Stimulated activated CD4-positive, alpha-beta T cell treated with anti-CD3 and anti-CD28 coated beads, Interleukin-2, amount 100 ng/mL, for 48 hours (primary cell): ENCODE results near the gene ALG12.

Experiments used
- DNase-seq, 2 donors: peaks; one replicate each; pipeline ENCODE4 v3.0.0-alpha.2; 2020

The ALG12 gene

DNA sequence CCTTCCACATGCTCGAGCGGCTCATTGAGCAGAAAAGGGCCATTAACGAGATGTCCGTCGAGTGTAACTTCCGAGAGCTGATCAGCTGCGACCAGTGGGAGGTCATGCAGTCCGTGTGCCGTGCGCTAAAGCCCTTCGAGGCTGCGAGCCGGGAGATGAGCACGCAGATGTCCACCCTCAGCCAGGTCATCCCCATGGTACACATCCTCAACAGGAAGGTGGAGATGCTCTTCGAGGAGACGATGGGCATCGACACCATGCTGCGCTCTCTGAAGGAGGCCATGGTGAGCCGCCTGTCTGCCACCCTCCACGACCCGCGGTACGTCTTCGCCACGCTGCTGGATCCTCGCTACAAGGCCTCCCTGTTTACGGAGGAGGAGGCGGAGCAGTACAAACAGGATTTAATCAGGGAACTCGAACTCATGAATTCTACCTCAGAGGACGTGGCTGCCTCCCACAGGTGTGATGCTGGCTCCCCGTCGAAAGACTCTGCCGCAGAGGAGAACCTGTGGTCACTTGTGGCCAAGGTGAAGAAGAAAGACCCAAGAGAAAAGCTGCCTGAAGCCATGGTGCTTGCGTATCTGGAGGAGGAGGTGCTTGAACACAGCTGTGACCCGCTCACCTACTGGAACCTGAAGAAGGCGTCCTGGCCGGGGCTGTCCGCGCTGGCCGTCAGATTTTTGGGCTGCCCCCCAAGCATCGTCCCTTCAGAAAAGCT lies 31.7 kb downstream of the ALG12 start:
- no peak for DNase-seq

DNA sequence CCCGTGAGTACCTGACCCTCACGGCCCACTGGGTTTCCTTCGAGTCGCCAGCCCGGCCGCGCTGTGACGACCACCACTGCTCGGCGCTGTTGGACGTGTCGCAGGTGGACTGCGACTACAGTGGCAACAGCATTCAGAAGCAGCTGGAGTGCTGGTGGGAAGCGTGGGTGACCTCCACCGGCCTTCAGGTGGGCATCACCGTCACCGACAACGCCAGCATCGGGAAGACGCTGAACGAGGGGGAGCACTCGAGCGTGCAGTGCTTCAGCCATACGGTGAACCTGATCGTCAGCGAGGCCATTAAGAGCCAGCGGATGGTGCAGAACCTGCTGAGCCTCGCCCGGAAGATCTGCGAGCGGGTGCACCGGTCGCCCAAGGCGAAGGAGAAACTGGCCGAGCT lies 32.4 kb downstream of the ALG12 start:
- no peak for DNase-seq

DNA sequence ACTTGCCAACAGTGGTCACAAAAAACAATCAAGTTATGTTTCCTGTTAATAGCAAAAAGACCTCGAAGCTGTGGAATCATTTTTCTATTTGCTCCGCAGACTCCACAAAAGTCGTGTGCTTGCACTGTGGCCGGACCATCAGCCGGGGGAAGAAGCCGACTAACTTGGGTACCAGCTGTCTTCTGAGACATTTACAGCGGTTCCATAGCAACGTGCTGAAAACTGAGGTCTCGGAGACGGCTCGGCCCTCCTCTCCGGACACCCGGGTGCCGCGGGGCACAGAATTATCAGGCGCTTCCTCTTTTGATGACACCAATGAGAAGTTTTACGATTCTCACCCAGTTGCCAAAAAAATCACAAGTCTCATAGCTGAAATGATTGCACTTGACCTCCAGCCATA lies 33.0 kb downstream of the ALG12 start:
- no peak for DNase-seq

DNA sequence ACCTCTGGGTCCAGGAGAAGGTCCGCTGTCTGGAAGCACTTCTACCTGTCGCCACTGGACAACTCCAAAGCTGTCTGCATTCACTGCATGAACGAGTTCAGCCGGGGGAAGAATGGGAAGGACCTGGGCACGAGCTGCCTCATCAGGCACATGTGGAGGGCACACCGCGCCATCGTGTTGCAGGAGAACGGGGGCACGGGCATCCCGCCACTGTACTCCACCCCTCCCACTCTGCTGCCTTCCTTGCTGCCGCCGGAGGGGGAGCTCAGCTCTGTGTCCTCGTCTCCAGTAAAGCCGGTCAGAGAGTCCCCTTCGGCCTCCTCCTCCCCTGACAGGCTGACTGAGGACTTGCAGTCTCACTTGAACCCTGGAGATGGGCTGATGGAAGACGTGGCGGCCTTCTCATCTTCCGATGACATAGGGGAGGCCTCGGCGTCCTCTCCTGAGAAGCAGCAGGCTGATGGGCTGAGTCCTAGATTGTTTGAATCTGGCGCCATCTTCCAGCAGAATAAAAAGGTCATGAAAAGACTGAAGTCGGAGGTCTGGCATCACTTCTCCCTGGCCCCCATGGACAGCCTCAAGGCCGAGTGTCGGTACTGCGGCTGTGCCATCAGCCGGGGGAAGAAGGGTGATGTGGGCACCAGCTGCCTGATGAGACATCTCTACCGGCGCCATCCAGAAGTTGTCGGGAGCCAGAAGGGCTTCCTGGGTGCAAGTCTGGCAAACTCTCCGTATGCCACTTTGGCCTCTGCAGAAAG lies 33.6 kb downstream of the ALG12 start:
- no peak for DNase-seq

DNA sequence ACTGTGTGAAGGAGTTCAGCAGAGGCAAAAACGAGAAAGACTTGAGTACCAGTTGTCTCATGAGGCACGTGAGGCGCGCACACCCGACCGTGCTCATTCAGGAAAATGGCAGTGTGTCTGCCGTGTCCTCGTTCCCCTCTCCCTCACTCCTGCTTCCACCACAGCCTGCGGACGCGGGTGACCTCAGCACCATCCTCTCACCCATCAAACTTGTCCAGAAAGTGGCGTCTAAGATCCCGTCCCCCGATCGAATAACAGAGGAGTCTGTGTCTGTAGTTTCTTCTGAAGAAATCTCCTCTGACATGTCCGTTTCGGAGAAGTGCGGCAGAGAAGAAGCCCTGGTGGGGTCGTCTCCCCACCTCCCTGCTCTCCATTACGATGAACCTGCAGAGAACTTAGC lies 34.2 kb downstream of the ALG12 start:
- DNase-seq = no peak

DNA sequence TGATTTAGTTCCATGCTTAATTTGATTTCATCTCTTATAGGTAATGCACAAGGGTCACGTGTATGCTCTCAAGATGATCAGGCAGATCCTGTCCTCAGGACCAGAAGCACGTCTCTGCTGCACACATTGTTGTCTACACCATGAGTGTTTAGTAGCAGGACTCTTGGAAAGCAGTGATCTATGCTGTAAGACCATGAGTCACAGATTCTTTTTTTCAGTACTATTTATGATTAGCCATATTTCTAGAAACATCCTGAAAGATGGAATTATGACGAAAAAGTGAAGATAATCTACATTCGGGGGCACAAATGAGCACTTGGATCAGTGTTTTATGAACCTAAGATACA lies 35.0 kb downstream of the ALG12 start:
- DNase-seq = no peak

DNA sequence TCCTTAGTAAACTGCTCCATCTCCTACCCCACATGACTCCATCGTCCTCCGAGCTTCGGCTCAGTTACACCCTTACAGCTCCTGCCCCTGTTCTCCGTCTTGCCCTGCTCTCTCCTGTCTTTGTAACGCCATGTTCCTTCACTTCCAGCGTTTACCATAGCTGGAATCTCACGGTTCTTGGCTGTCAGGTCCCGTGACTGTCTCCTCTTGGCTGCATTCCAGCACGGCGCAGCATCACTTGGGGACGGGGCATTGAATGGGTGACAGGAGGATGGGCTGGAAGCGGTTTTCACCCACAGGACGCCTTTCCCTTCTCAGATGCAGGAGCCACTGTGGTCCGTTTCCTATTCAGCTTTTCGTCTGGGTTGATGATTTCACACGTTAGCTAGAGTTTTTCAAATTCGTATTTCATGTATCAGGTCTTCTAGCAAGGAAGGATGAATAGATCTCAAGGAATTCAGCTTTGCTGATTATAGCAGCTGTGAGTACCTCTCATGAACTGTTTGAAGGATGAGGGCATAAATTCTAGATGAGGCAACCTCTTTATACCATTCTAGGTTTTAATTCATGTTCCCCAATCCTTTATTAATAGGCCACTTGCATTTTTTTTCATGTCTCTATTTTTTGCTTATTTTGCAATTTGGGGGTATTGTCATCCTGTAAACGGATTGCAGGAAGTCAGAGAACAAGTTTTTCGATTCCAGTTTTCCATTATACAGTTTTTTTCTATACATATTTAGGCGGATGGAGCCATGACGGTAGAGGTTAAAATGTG lies 35.5 kb downstream of the ALG12 start:
- DNase-seq = no peak

DNA sequence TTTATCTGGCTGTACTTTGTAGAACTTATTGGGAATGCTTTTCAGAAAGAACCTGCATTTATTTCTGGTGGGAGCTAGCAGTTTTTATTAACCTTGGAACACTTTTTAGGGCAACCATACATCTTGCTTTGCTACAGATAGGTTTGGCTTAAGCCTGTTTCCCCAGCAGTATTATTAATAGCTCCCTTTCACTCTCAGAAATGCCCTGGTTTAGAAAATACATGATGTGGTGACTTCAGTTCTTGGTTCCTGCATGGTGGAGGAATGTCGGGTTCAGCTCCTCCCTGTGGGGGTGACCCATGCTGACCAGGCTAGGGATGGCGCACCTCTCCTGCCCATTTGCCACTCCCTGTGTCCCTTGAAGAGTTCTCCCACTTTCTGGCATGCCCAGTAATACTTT lies 36.4 kb downstream of the ALG12 start:
- DNase-seq = no peak

DNA sequence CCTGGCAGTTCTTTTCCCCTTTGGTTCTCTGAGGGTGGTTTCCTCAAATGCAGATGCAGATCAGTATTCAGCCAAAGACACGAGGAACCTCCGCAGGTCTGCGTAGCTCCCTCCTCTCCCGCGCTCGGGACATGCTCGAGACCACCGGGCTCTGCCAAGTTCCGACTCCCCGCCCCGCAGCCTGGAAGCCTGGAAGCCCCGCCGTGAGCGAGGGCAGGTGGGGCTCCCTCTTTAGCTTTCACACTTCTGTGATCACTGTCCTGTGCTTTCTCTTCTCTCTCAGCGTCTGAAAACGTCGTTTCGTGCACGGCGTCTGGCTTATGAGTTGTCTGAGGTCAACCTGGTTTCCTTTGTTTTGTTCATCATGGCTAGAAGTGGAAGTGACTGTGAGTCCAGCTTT lies 38.0 kb downstream of the ALG12 start:
- no peak for DNase-seq

DNA sequence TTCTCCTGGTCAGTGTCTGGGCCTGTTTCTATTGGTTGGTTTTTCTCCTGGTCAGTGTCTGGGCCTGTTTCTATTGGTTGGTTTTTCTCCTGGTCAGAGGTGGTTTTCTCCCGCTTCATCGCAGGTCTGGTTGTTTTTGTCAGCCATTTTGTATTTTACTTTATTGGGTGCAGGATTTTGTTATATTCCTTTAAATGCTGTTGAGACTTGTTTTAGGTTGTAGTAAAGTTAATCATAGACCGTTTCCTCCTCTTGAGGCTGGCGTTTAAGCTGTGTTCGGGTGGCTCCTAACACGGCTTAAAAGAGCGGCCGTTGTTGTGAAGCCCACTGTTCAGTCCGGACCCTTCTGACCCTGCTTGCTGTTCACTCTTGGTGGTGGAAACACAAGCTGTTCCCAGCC lies 38.4 kb downstream of the ALG12 start:
- DNase-seq = no peak

DNA sequence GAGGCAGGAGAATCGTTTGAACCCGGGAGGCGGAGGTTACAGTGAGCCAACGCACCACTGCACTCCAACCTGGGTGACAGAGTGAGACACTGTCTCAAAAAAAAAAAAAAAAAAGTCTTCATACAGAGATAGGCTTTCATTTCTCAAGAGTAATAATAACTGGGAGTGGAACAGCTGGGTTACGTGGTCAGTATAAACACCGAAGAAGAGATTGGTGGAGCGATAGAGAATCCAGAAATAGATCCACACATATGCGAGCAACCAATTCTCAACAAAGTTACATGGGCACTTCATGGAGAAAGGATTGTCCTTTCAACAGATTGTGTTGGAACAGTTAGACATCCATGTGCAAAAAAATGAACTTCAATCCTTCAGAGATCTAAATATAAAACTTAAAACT lies 40.0 kb downstream of the ALG12 start:
- DNase-seq = no peak

DNA sequence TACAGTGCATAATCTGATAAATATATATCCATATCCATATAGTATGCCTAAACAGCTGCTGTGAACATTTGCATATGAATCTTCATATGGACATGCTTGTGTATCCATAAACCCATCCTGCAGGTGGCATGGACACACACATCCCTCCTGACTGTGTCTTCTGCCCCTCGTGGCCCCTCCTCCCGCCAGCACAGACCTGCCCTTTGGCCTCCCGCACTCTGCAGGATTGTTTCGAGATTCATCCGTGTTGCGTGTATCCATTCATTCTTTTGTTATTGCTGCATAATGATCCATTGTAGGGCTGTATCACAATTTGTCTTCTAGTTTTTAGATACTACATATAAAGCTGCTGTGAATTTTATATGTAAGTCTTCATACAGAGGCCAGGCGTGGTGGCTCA lies 40.6 kb downstream of the ALG12 start:
- no peak for DNase-seq

DNA sequence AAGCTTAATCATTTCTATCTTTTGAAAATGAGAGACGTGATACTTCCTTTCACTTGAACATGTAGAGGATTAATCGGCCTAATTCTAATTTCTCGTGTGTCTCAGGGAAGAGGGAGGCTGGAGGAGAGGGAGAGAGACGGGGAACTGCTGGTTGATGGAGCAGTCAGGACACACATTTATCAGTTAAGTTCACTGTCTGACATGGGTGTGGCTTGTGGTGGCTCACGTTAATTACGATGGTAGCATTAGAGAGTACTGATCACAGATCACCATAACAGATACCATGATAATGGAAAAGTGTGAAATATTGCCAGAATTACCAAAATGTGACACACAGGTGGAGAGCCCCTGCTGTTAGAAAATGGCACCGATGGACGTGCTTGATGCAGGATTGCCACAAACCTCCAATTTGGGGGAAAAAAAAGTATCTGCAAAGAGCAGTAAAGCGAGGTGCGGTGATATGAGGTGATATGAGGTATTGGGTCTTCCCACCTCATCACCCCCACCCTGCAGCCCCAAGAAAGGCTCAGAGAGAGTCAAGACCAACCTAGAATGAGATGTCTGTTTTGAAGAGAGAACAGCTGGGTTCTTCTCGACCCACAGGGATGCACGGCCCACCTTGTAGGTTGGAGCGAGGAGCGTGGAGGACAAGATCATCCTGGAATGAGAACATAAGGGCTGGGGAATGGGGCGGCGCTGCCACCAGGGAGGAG lies 44.9 kb downstream of the ALG12 start:
- no peak for DNase-seq

DNA sequence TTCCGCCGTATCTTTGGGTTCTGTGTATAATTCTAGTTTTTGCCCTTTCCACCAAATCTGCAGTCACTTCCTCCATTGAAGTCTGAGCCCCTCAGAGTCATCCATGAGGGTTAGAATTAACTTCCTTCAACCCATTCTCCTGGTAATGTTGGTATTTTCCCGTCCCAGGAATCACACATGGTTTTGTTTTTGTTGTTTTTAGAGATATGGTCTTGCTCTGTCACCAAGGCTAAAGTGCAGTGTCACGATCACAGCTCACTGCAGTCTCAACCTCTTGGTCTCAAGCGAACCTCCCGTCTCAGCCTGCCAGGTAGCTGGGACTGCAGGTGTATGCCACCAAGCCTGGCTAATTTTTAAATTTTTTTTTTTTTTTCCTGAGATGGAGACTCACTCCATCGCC lies 45.9 kb downstream of the ALG12 start:
- no peak for DNase-seq

DNA sequence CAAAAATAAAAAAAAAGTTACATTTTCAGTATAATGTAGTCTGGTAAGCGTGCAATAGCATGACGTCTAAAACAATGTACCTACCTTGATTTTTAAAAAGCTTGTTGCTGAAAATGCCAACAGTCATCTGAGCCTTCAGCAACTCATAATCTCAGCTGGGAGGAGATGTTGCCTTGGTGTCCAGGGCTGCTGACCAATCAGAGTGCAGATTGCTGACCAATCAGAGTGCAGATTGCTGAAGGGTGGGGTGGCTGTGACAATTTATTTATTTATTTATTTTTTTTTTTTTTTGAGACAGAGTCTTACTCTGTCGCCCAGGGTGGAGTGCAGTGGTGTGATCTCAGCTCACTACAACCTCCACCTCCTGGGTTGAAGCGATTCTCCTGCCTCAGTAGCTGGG lies 46.8 kb downstream of the ALG12 start:
- DNase-seq = no peak

DNA sequence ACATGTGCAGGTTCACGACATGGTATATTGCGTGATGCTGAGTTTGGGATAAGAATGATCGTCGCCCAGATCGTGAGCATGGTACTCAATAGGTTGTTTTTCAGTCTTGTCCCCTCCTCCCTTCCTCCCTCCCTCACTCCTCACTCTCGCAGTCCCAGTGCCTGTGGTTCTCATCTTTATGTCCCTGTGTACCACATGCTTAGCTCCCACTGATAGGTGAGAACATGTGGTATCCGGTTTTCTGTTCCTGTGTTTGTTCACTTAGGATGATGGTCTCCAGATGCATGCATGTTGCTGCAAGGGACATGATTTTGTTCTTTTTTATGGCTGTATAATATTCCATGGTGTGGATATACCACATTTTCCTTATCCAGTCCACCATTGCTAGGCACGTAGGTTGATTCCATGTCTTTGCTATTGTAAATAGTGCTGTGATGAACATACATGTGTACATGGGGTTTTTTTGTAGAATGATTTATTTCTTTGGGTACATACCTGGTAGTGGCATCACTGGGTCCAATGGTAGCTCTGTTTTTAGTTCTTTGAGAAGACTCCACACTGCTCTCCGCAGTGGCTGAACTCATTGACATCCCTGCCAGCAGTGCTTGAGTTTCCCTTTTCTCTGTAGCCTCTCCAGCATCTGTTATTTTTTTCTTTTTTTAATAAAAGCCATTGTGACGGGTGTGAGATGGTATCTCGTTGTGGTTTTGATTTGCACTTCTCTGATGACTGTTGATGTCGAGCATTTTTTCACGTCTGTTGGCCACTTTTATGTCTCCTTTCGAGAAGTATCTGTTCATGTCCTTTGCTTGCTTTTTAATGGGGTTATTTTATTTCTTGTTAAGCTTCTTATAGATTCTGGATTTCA lies 48.2 kb downstream of the ALG12 start:
- DNase-seq = no peak

DNA sequence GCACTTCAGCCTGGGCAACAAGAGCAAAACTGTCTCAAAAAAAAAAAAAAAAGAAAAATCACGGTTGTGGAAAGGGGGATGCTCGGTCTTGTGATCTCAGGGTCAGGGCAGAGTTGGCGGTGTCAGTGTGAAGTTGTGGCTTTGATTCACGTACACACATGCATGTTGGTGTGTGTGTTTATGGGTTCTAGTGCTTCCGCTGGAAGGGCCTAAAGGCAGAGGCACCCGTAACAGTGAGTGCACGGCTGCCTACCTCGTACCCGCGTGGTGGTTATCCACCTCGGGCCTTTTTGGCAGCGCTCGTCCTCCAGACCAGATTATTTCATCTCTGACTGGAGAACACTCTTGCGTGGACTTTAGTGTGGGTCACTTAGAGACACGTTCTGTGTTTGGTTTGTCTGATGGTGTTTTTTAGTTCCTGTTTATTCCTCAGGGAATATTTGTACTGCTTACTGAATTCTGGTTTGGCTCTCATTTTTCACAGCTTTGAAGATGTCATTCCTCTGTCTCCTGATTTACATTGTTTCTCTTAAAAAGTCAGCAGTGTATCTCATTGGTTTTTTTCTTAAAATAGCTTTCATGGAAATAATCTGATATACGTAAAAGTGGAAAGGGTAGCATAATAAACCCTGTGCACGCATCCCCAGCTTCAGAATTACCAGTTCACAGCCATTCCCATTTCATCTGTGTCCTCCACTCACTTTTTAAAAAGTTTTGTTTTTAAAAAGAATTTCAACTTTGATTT lies 49.0 kb downstream of the ALG12 start:
- DNase-seq = no peak

DNA sequence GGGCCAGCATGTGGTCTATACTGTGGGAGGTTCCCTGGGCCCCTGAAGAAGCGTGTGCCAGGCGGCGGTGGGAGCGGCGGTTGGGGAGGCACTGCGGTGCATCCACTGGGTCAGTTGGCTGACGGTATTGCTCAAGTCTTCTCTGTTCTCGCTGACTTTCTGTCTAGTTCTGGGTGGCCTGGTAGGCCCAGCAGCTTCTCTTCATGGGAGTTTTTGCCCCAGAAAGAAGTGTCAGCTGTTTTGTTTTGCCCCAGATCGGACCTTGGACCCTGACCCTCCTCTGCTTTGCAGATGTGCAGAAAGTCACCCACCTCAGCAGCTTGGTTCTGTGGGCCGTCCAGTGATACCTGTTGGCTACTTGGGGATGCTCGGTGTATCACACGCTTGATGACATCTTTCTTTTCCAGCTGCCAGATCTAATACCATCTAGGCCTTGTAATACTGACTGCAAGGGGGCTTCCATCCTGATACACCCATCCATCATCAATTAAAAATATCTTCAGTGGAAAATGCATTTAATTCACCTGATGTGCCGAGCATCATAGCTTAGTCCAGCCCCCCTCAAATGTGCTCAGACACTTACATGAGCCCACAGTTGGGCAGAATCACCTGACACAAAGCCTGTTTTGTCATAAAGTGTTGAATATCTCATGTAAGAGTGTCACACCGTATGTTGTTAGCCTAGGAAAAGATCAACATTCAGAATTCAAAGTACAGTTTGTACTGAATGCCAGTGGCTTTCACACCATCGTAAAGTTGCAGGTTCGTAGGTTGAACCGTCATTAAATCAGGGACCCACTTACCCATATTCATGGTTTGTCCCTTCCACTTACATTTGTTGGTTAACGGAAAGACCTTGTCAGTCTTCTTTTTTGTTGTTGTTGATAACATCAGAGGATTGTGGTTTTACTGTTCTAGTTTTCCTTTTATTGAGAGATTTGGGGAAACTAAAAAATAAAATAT lies 50.7 kb downstream of the ALG12 start:
- no peak for DNase-seq

DNA sequence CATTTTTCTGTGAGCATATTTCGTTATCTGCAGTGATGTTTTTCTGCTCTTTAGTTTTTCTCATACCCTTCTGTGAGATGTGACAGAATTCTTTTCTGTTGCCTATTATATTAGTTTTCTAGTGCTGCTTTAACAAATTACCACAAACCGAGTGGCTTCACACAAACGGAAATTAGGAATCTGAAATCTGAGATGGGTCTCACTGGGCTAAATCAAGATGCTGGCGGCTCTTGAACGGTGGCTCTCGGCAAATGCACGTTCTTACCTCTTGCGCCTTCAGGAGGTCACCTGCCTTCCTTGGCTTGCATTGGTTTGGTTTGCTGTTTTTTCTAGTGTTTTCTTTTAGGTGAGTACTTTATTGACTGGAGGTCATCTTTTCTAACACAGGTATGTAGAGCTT lies 51.6 kb downstream of the ALG12 start:
- DNase-seq = no peak

DNA sequence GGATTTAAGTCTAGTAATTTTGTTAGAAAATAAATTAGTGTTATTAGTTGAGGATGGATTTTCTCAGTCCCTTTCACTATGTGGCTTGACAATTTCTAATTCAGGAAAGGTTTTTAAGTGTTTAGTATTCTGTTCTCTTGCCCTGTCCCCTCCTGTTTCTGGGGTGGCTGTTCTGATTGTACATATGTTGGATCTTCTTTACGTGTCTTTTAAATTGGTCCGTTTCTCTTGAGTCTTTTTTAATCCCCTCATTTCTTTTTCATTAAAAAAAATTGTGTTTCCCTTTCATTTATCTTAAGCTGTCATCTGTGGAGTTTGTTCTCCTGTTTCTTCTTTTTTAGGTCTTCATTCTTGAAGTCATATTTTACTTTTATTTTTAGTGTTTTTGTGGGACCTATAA lies 52.1 kb downstream of the ALG12 start:
- DNase-seq = no peak

DNA sequence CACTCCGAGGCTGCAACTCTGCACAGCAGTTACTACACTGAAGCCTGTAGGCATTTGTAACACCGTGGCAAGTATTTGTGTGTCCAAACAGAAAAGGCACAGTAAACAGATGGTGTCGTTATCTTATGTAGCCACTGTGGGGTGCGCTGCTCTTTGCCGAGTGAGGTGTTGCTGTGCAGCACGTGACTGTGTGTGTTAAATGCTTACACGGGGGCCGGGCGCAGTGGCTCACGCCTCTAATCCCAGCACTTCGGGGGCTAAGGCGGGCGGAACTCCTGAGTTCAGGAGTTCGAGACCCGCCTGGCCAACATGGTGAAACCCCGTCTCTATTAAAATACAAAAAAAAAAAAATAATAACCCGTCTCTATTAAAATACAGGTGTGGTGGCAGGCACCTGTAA lies 53.1 kb downstream of the ALG12 start:
- no peak for DNase-seq
